HCT116 (cell line): ENCODE results near the gene SLC25A43. TPM values are rescaled to one million over a fixed set of nuclear protein-coding genes. Genes with fewer than 3 reads are reported as not detected.

Source experiments
- ATAC-seq: fragments of 200-7000 bp; cut with Tn5 transposase; 2 replicates; pipeline ENCODE4 v1.9.1; 2020; ENCODE audit warnings: mild to moderate bottlenecking, moderate library complexity
- Bru-seq: library from RNA; stranded (reverse); fragments of 400-500 nt; gene quantifications from one replicate; lab custom pipeline; 2021; lab: Mats Ljungman, UMichigan
- BruChase-seq, 2 experiments: library from RNA; stranded (reverse); fragments of 400-500 nt; gene quantifications; one replicate each; lab custom pipeline; 2021; lab: Mats Ljungman, UMichigan
- BruUV-seq: library from RNA; stranded (reverse); fragments of 400-500 nt; replicated peaks from 2 replicates; lab custom pipeline; 2021; lab: Mats Ljungman, UMichigan
- CTCF ChIA-PET: fragments of 300-600 bp; sonication (Branson Sonifier 250); formaldehyde crosslinking; loops from one replicate; lab custom pipeline; 2021; ENCODE audit warnings: antibody characterized with exemption; lab: Charles Lee
- POLR2A ChIA-PET: fragments of 300-600, 350-600 bp; sonication (Branson Sonifier 250); formaldehyde crosslinking; loops from one replicate; lab custom pipeline; 2021; ENCODE audit warnings: antibody characterized with exemption; lab: Charles Lee
- RAD21 ChIA-PET, 2 experiments: fragments of 300-600 bp; sonication (Branson Sonifier 250); formaldehyde crosslinking; loops; one replicate each; lab custom pipeline; 2023; ENCODE audit warnings: low total read pairs in 2 of 2; ENCODE audit not compliant: uncharacterized antibody in 2 of 2, unreplicated experiment in 2 of 2, low non-redundant PET in 1 of 2; lab: Charles Lee
- DNase-seq: peaks from one replicate; pipeline ENCODE4 v3.0.0-alpha.2; 2010; ENCODE audit warnings: low read depth, low spot score
- H2AFZ ChIP-seq: fragments of 200-600 bp; shearing (Covaris generic), sonication (generic); 2 replicates; pipeline ENCODE4 v1.6.1; 2017; ENCODE audit warnings: low read depth, mixed run types, mixed read lengths, antibody characterized with exemption, low read length; ENCODE audit not compliant: poor library complexity, severe bottlenecking
- H3K27ac ChIP-seq: 2 replicates; pipeline ENCODE4 v1.5.1; 2012; ENCODE audit warnings: low read depth, low read length
- H3K27me3 ChIP-seq: fragments of 200-600 bp; sonication (generic); 2 replicates; pipeline ENCODE4 v1.6.1; 2016; ENCODE audit warnings: mixed run types, low read length, mixed read lengths; ENCODE audit not compliant: insufficient read depth
- H3K36me3 ChIP-seq, 2 experiments: fragments of 200-500 bp in 1 of 2; fragments of 200-600 bp in 1 of 2; sonication (Bioruptor generic) in 1 of 2; sonication (generic) in 1 of 2; 2 replicates each; pipeline versions ENCODE4 v1.5.1 to v1.6.1; 2014 to 2016; ENCODE audit warnings: low read length in 2 of 2, inconsistent platforms in 1 of 2, mixed read lengths in 1 of 2, mixed run types in 1 of 2; ENCODE audit not compliant: insufficient read depth in 2 of 2, control insufficient read depth in 1 of 2
- H3K4me1 ChIP-seq, 2 experiments: fragments of 200-600 bp in 1 of 2; sonication (generic) in 1 of 2; 2 replicates each; pipeline versions ENCODE4 v1.5.1 to v1.6.1; 2012 to 2017; ENCODE audit warnings: low read length in 2 of 2, inconsistent platforms in 1 of 2, mild to moderate bottlenecking in 1 of 2, mixed read lengths in 1 of 2, mixed run types in 1 of 2, moderate library complexity in 1 of 2; ENCODE audit not compliant: insufficient read depth in 2 of 2, control insufficient read depth in 1 of 2
- H3K4me2 ChIP-seq: fragments of 200-600 bp; sonication (generic); 2 replicates; pipeline ENCODE4 v1.6.1; 2017; ENCODE audit warnings: mixed run types, low read length, mixed read lengths
- H3K4me3 ChIP-seq, 2 experiments: fragments of 200-600 bp in 1 of 2; sonication (generic) in 1 of 2; replicated peaks in 1 of 2; 2 replicates each; pipeline ENCODE4 v1.5.1; 2011 to 2016; ENCODE audit warnings: low read length in 2 of 2, control low read depth in 1 of 2, low read depth in 1 of 2, mild to moderate bottlenecking in 1 of 2, mixed read lengths in 1 of 2, mixed run types in 1 of 2
- H3K79me2 ChIP-seq: fragments of 200-600 bp; sonication (generic); 2 replicates; pipeline ENCODE4 v1.6.1; 2017; ENCODE audit warnings: mild to moderate bottlenecking, mixed run types, low read length, moderate library complexity, mixed read lengths; ENCODE audit not compliant: insufficient read depth
- H3K9ac ChIP-seq: fragments of 200-600 bp; sonication (generic); 2 replicates; pipeline ENCODE4 v1.6.1; 2016; ENCODE audit warnings: low read length, mixed read lengths
- H3K9me2 ChIP-seq: fragments of 200-600 bp; sonication (generic), shearing (Covaris generic); 2 replicates; pipeline ENCODE4 v1.6.1; 2017; ENCODE audit warnings: mixed run types, mild to moderate bottlenecking, moderate library complexity; ENCODE audit not compliant: insufficient read depth
- H3K9me3 ChIP-seq, 2 experiments: fragments of 200-500 bp in 1 of 2; fragments of 200-600 bp in 1 of 2; sonication (Bioruptor generic) in 1 of 2; sonication (generic) in 1 of 2; 2 replicates each; pipeline ENCODE4 v1.6.1; 2014 to 2017; ENCODE audit warnings: low read length in 2 of 2, mixed read lengths in 2 of 2, inconsistent platforms in 1 of 2, low read depth in 1 of 2, mild to moderate bottlenecking in 1 of 2, mixed run types in 1 of 2, moderate library complexity in 1 of 2; ENCODE audit not compliant: control insufficient read depth in 1 of 2, insufficient read depth in 1 of 2
- H4K20me1 ChIP-seq: fragments of 200-600 bp; sonication (generic), shearing (Covaris generic); 2 replicates; pipeline ENCODE4 v1.6.1; 2017; ENCODE audit warnings: mixed run types, mild to moderate bottlenecking, moderate library complexity; ENCODE audit not compliant: insufficient read depth
- CBX3 ChIP-seq: IDR thresholded peaks from 2 replicates; pipeline ENCODE4 v1.6.1; 2012; ENCODE audit warnings: low read depth
- CEBPB ChIP-seq: IDR thresholded peaks from 2 replicates; pipeline ENCODE4 v1.6.1; 2012; ENCODE audit warnings: low read depth
- ELF1 ChIP-seq: IDR thresholded peaks from 2 replicates; pipeline ENCODE4 v1.6.1; 2012; ENCODE audit warnings: low read depth, borderline replicate concordance
- JUND ChIP-seq: IDR thresholded peaks from 2 replicates; pipeline ENCODE4 v1.6.1; 2012
- MAX ChIP-seq: IDR thresholded peaks from 2 replicates; pipeline ENCODE4 v1.6.1; 2012
- POLR2A ChIP-seq: IDR thresholded peaks from 2 replicates; pipeline ENCODE4 v1.7.0; 2011; ENCODE audit warnings: borderline replicate concordance; ENCODE audit not compliant: insufficient read depth, insufficient read length; ENCODE audit errors: extremely low read depth
- POLR2AphosphoS5 ChIP-seq: IDR thresholded peaks from 2 replicates; pipeline ENCODE4 v1.6.1; 2011; ENCODE audit warnings: mild to moderate bottlenecking, low read depth, low read length, moderate library complexity
- RAD21 ChIP-seq: IDR thresholded peaks from 2 replicates; pipeline ENCODE4 v1.6.1; 2012; ENCODE audit warnings: low read depth, mild to moderate bottlenecking
- REST ChIP-seq: IDR thresholded peaks from 2 replicates; pipeline ENCODE4 v1.6.1; 2012; ENCODE audit warnings: low read depth
- SIN3A ChIP-seq: IDR thresholded peaks from 2 replicates; pipeline ENCODE4 v1.6.1; 2012; ENCODE audit warnings: low read depth
- SP1 ChIP-seq: IDR thresholded peaks from 2 replicates; pipeline ENCODE4 v1.6.1; 2012; ENCODE audit warnings: low read depth
- TCF7L2 ChIP-seq: IDR thresholded peaks from 2 replicates; pipeline ENCODE4 v1.7.0; 2011; ENCODE audit warnings: borderline replicate concordance, inconsistent platforms; ENCODE audit not compliant: insufficient read depth, insufficient read length; ENCODE audit errors: extremely low read depth
- YY1 ChIP-seq: IDR thresholded peaks from 2 replicates; pipeline ENCODE4 v1.6.1; 2011; ENCODE audit warnings: low read length, low read depth, moderate library complexity, mild to moderate bottlenecking; ENCODE audit not compliant: insufficient replicate concordance; ENCODE audit errors: extremely low read depth
- ZFX ChIP-seq: fragments of 450-650 bp; IDR thresholded peaks from 2 replicates; pipeline ENCODE4 v1.6.1; 2017
- ZNF274 ChIP-seq: fragments of 200-500 bp; sonication (Bioruptor generic); IDR thresholded peaks from 2 replicates; pipeline ENCODE4 v1.6.1; 2014; ENCODE audit warnings: mild to moderate bottlenecking, low read depth, low read length, inconsistent platforms
- intact Hi-C: fragments of 100-400 bp; cut with micrococcal nuclease; formaldehyde crosslinking; loops from 2 replicates; pipeline ENCODE4 v1.10.0; 2022
- long read RNA-seq: library from polyadenylated mRNA; unstranded; transcript quantifications from one replicate; pipeline ENCODE4 v2.0.0, GENCODE V29; 2021; ENCODE audit not compliant: unreplicated experiment
- polyA plus RNA-seq: library from polyadenylated mRNA; unstranded; fragments of >200 nt; gene quantifications from 2 replicates; pipeline ENCODE4 v1.2.1, GENCODE V29; 2012; ENCODE audit warnings: missing spikeins
- total RNA-seq: library from RNA; stranded (reverse); gene quantifications from one replicate; pipeline ENCODE4 v1.2.1, GENCODE V29; 2021; ENCODE audit not compliant: unreplicated experiment
- TF ChIP-seq, protein P1 (sequence below): IDR thresholded peaks from 2 replicates; pipeline ENCODE4 v1.6.1; 2011; ENCODE audit warnings: mild to moderate bottlenecking, low read length, moderate library complexity; ENCODE audit not compliant: insufficient replicate concordance; ENCODE audit errors: extremely low read depth

SLC25A43 gene
- total RNA-seq (14.1 TPM), Bru-seq, nascent RNA (percentile 60 among the genes with signal in this experiment), BruChase-seq, experiment 1, labeled RNA remaining after a 6-hour chase (percentile 59 among the genes with signal in this experiment), BruChase-seq, experiment 2, labeled RNA remaining after a 2-hour chase (percentile 65 among the genes with signal in this experiment)
- 10.5 and 13.9 TPM in 2 replicates for polyA plus RNA-seq
- long read RNA-seq, transcript SLC25A43-201 (5 exons, 2,783 nt), result major isoform, 32 of 43 reads
- long read RNA-seq, partial matches to known transcripts, result 3 of 43 reads
- long read RNA-seq, other reads (novel, unspliced or antisense), result 8 of 43 reads

DNA sequence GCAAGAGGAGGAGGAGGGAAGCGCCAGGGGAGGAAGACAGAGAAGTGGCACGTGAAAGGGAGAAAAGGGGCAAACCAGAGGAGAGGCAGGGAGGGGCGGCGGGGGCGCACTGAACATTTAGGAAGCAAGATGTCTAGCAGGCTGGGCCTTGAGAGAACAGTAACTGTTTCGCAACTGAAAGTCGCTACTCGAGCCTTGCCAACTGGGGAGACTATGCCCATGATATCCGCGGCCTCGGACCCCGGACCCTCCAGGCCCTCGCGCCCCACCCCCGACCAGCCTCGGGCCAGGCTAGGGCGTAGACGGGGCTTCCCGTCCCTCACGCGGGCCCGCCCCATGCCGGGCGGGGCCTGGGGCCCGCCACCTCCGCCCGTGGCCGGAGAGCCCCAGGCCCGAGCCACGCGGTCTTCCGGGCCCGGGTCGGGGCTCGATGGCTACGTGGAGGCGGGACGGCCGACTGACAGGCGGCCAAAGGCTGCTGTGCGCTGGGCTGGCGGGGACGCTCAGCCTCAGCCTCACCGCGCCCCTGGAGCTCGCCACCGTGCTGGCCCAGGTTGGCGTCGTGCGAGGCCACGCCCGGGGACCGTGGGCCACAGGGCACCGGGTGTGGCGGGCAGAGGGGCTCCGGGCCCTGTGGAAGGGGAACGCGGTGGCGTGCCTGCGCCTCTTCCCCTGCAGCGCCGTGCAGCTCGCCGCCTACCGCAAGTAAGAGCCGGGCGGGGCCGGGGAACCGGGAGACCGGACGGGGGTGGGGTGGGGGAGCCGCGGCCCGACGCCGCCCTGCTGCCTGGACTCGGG lies at the start of gene SLC25A43:
SLC25A43 (plus strand) TSS at position 363 of the 798 bp plus-strand sequence; CDS start at position 431, 68 bp downstream.
- Histone ChIP-seq H2AFZ (no peak within 1 kb of the TSS), H3K4me2 (peak within 1 kb of the TSS; percentile 67), H3K9me3 (no peaks in the 10 kb centered on the region), H3K4me3 (peak within 1 kb of the TSS; percentile 47 to 62), H3K9ac (peak within 1 kb of the TSS; percentile 67), H3K27ac (peak within 1 kb of the TSS; percentile 72; the same call in 1 of the 2 replicates), H4K20me1 (no peaks in the 10 kb centered on the region), H3K4me1 (peaks cover 5 to 23% of the 10 kb centered on the region in 2 experiments; a peak in 3 of 4 replicates), H3K36me3 (no peaks in the 10 kb centered on the region), H3K9me2 (no peaks in the 10 kb centered on the region), H3K27me3 (no peaks in the 10 kb centered on the region), H3K79me2 (peaks cover 6% of the 10 kb centered on the region)
- CTCF ChIA-PET, result no interaction called here
- TF ChIP-seq CBX3, result no peak
- no peak for TF ChIP-seq CEBPB
- TF ChIP-seq JUND, result no peak
- TF ChIP-seq SIN3A, result no peak
- TF ChIP-seq POLR2AphosphoS5, result peak; percentile 56; the same call in 1 of the 2 replicates
- TF ChIP-seq RAD21, result no peak
- TF ChIP-seq TCF7L2, result no peak
- peak; percentile 66 for TF ChIP-seq MAX
- peak; percentile 4 for TF ChIP-seq YY1
- peak; percentile 65 for TF ChIP-seq POLR2A
- no peak for TF ChIP-seq ELF1
- no peak for TF ChIP-seq REST
- TF ChIP-seq SP1, result no peak
- no peak for TF ChIP-seq ZNF274
- TF ChIP-seq, protein P1, sequence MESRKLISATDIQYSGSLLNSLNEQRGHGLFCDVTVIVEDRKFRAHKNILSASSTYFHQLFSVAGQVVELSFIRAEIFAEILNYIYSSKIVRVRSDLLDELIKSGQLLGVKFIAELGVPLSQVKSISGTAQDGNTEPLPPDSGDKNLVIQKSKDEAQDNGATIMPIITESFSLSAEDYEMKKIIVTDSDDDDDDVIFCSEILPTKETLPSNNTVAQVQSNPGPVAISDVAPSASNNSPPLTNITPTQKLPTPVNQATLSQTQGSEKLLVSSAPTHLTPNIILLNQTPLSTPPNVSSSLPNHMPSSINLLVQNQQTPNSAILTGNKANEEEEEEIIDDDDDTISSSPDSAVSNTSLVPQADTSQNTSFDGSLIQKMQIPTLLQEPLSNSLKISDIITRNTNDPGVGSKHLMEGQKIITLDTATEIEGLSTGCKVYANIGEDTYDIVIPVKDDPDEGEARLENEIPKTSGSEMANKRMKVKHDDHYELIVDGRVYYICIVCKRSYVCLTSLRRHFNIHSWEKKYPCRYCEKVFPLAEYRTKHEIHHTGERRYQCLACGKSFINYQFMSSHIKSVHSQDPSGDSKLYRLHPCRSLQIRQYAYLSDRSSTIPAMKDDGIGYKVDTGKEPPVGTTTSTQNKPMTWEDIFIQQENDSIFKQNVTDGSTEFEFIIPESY, result no peak
- TF ChIP-seq ZFX, result peak; percentile 81
- no peak for DNase-seq
- peak; percentile 93 for ATAC-seq
- RAD21 ChIA-PET, result no interaction called here
- POLR2A ChIA-PET, result no interaction called here
- intact Hi-C loops, result no loop called here
- BruUV-seq, result no TSS peak
